HepG2 (cell line): Measurements from ENCODE around the gene NOXO1. TPM values are rescaled to one million over a fixed set of nuclear protein-coding genes. Genes with fewer than 3 reads are reported as not detected.

Source experiments
- AGO2 ChIP-seq: fragments of 200-400 bp; formaldehyde crosslinking; optimal IDR thresholded peaks from 2 replicates; pipeline ENCODE3; 2017; ENCODE audit warnings: mild to moderate bottlenecking, low read depth, low read length, moderate library complexity
- DZIP1 ChIP-seq: sonication (generic); formaldehyde crosslinking; IDR thresholded peaks from 2 replicates; pipeline ENCODE4 v1.5.0; 2020; ENCODE audit warnings: mild to moderate bottlenecking, missing genetic modification reagents
- HNRNPLL ChIP-seq: fragments of 200-400 bp; formaldehyde crosslinking; IDR thresholded peaks from 2 replicates; pipeline ENCODE4 v1.6.1; 2017; ENCODE audit warnings: mild to moderate bottlenecking, low read depth, low read length; ENCODE audit not compliant: poor library complexity, severe bottlenecking
- NFRKB ChIP-seq: fragments of 450-650 bp; IDR thresholded peaks from 2 replicates; pipeline ENCODE4 v1.6.1; 2017
- PRDM4 ChIP-seq: sonication (generic); formaldehyde crosslinking; IDR thresholded peaks from 2 replicates; pipeline ENCODE4 v1.9.0; 2021; ENCODE audit warnings: missing genetic modification reagents, borderline replicate concordance
- RXRB ChIP-seq: IDR thresholded peaks from 2 replicates; pipeline ENCODE4 v1.6.1; 2016; ENCODE audit warnings: borderline replicate concordance, missing genetic modification reagents, missing compliant biosample characterization
- SAP130 ChIP-seq: IDR thresholded peaks from 2 replicates; pipeline ENCODE4 v1.6.1; 2016; ENCODE audit warnings: low read depth
- USF2 ChIP-seq, 2 experiments: sonication (generic) in 1 of 2; formaldehyde crosslinking in 1 of 2; IDR thresholded peaks; 2 replicates each; pipeline versions ENCODE4 v1.5.1 to v1.6.1; 2011 to 2020; ENCODE audit warnings: borderline replicate concordance in 1 of 2, low read depth in 1 of 2, low read length in 1 of 2, mild to moderate bottlenecking in 1 of 2, missing genetic modification reagents in 1 of 2, moderate library complexity in 1 of 2
- ZBTB33 ChIP-seq: sonication (generic); formaldehyde crosslinking; IDR thresholded peaks from 2 replicates; pipeline ENCODE4 v1.4.0; 2020; ENCODE audit warnings: missing genetic modification reagents
- ZMYM2 ChIP-seq: sonication (generic); formaldehyde crosslinking; IDR thresholded peaks from 2 replicates; pipeline ENCODE4 v1.8.0; 2022; ENCODE audit warnings: mild to moderate bottlenecking, missing genetic modification reagents
- ZNF138 ChIP-seq: sonication (generic); formaldehyde crosslinking; IDR thresholded peaks from 2 replicates; pipeline ENCODE4 v1.5.0; 2020; ENCODE audit warnings: mild to moderate bottlenecking, low read depth, missing genetic modification reagents
- ZNF224 ChIP-seq: sonication (generic); formaldehyde crosslinking; IDR thresholded peaks from 2 replicates; pipeline ENCODE4 v1.5.0; 2020; ENCODE audit warnings: mild to moderate bottlenecking, missing genetic modification reagents
- ZNF777 ChIP-seq: sonication (generic); formaldehyde crosslinking; IDR thresholded peaks from 2 replicates; pipeline ENCODE4 v1.4.0; 2020; ENCODE audit warnings: missing genetic modification reagents
- ZNF782 ChIP-seq: sonication (generic); formaldehyde crosslinking; IDR thresholded peaks from 2 replicates; pipeline ENCODE4 v1.4.0; 2020; ENCODE audit warnings: missing genetic modification reagents, mild to moderate bottlenecking, borderline replicate concordance
- ZNF788 ChIP-seq: sonication (generic); formaldehyde crosslinking; IDR thresholded peaks from 2 replicates; pipeline ENCODE4 v1.5.0; 2020; ENCODE audit warnings: mild to moderate bottlenecking, missing genetic modification reagents, borderline replicate concordance
- polyA plus RNA-seq, 8 experiments: library from polyadenylated mRNA; depleted of rRNA in 3 of 8; stranded (reverse) in 7 of 8; unstranded in 1 of 8; fragments of >200 nt; fragmentation: Illumina TruSeq in 4 of 8; extraction: Trizol in 4 of 8; gene quantifications; 2 replicates each; pipeline versions ENCODE4 v1.2.1 to v1.2.3, GENCODE V29; 2011 to 2016; ENCODE audit warnings: low read depth in 4 of 8, missing spikeins in 1 of 8, mixed read lengths in 1 of 8; ENCODE audit not compliant: insufficient read depth in 1 of 8
- total RNA-seq, 5 experiments: library from RNA; depleted of rRNA; stranded (reverse); fragments of >200 nt; fragmentation: Illumina TruSeq; extraction: Trizol; gene quantifications; 2 replicates each; pipeline ENCODE4 v1.2.3, GENCODE V29; 2016; ENCODE audit warnings: low read depth in 1 of 5

The NOXO1 gene
- total and polyA plus RNA-seq, 2 of the 13 experiments (the other 11 are each of a cell fraction or from before 2014, with no cell fraction given): 0.69 to 1.4 TPM

- TF ChIP-seq USF2 (IDR thresholded peaks at IDR 0.05; ENCODE audit: low read depth, low read length) (no peak), USF2 (CRISPR knock-in tag; IDR thresholded peaks at IDR 0.05; ENCODE audit: borderline replicate concordance) (no peak), AGO2 (peak; percentile 71), ZNF782 (CRISPR knock-in tag) (no peak), NFRKB (no peak), HNRNPLL (peak; percentile 47), SAP130 (CRISPR knock-in tag) (peak; percentile 55), ZMYM2 (CRISPR knock-in tag) (0 out of 2 replicates have a peak, but pooled peaks have one; percentile 3), ZNF224 (0 out of 2 replicates have a peak, but pooled peaks have one; percentile 10), RXRB (no peak), ZNF777 (CRISPR knock-in tag) (peak; percentile 42; the same call in 1 of the 2 replicates), DZIP1 (no peak), ZNF788 (no peak; the same call in 1 of the 2 replicates), PRDM4 (no peak), ZBTB33 (CRISPR knock-in tag) (no peak), ZNF138 (CRISPR knock-in tag) (0 out of 2 replicates have a peak, but pooled peaks have one; percentile 25)
Observed at GRCh38 chr16:1941162-1942046, 39.9 kb downstream of the NOXO1 start (continued).
